ENCODE data around the gene DLG1.

DLG1 gene

DNA sequence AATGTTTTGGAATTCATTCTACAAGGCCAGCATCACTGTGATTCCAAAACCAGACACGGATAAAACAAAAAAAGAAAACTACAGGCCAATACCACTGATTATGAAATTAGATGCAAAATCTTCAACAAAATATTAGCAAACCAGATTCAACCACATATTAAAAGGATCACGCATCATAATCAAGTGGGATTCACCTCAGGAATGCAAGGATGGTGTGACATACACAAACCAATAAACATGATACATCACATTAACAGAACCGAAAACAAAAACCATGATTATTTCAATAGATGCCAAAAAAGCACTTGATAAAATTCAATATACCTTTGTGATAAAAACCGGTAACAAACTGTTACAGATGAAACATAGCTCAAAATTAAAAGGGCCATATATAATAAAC, 48.9 kb downstream of the DLG1 start:
- no peak overlapping the region for H3K27ac ChIP-seq (ENCODE audit: low read length)
- no CpG with 5 or more reads among the region's 4 CpGs for WGBS (ENCODE audit: insufficient coverage, insufficient read length)
- H3K9me3 ChIP-seq (ENCODE audit: control insufficient read depth, insufficient read depth, low read length) = no peaks in the 10 kb centered on the region
- no peaks in the 10 kb centered on the region for H3K27me3 ChIP-seq (ENCODE audit: control insufficient read depth, insufficient read depth, low read length)
- no peak overlapping the region for H3K4me3 ChIP-seq (ENCODE audit: low read length)
- no peak for DNase-seq (ENCODE audit: low read depth, low spot score)
- no peaks in the 10 kb centered on the region for H3K4me1 ChIP-seq (ENCODE audit: control insufficient read depth, insufficient read depth, low read length)
- no peaks in the 10 kb centered on the region; the same call in 1 of the 2 replicates for H3K36me3 ChIP-seq (ENCODE audit: control insufficient read depth, insufficient read depth, low read length)

GRCh38 chr3:197248341-197248740, 50.1 kb downstream of the DLG1 start:
- H3K27me3 ChIP-seq (ENCODE audit: control insufficient read depth, insufficient read depth, low read length) = no peaks in the 10 kb centered on the region
- H3K27ac ChIP-seq (ENCODE audit: low read length) = no peak overlapping the region
- H3K36me3 ChIP-seq (ENCODE audit: control insufficient read depth, insufficient read depth, low read length) = no peaks in the 10 kb centered on the region; the same call in 1 of the 2 replicates
- no CpG with 5 or more reads among the region's 4 CpGs for WGBS (ENCODE audit: insufficient coverage, insufficient read length)
- no peak overlapping the region for H3K4me3 ChIP-seq (ENCODE audit: low read length)
- no peaks in the 10 kb centered on the region for H3K9me3 ChIP-seq (ENCODE audit: control insufficient read depth, insufficient read depth, low read length)
- H3K4me1 ChIP-seq (ENCODE audit: control insufficient read depth, insufficient read depth, low read length) = no peaks in the 10 kb centered on the region
- no peak for DNase-seq (ENCODE audit: low read depth, low spot score)

- no peak overlapping the region for H3K4me3 ChIP-seq (ENCODE audit: low read length)
- H3K27ac ChIP-seq (ENCODE audit: low read length) = no peak overlapping the region
- no peaks in the 10 kb centered on the region; the same call in 1 of the 2 replicates for H3K36me3 ChIP-seq (ENCODE audit: control insufficient read depth, insufficient read depth, low read length)
- no peaks in the 10 kb centered on the region for H3K27me3 ChIP-seq (ENCODE audit: control insufficient read depth, insufficient read depth, low read length)
- no peaks in the 10 kb centered on the region for H3K4me1 ChIP-seq (ENCODE audit: control insufficient read depth, insufficient read depth, low read length)
- WGBS (ENCODE audit: insufficient coverage, insufficient read length) = no CpG with 5 or more reads among the region's 3 CpGs
- DNase-seq (ENCODE audit: low read depth, low spot score) = no peak
- H3K9me3 ChIP-seq (ENCODE audit: control insufficient read depth, insufficient read depth, low read length) = peaks cover 2% of the 10 kb centered on the region; the same call in 1 of the 2 replicates
These were observed 53.7 kb downstream of the DLG1 start for GRCh38 chr3:197244751-197245150.

DNA sequence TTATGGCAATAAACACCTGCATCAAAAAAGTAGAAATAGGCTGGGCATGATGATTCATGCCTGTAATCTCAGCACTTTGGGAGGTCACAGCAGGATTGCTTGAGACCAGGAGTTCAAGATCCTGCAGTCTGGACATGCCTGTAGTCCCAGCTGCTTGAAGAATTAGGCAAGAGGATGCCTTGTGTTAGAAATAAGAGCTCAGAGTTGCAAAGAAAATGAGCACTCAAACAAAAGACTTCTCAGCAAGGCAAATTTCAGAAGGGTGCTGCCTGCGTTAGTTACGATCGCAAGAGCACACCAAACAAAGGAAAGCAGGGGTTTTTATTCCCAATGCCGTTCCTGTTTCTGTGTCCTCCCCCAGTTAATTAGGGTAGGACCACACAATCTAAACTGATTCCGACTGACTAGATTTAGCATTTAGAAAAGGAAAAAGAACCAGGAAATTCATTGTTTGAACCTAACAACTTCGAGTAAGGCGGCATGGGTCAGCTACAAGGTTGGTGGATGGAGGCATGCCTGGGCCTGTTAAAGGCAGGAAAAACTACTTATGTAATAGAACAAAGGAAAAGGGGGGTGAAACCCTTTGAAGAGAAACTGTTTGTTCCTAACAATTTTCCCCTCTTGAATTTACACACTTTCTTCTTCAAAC, 55.5 kb downstream of the DLG1 start:
- WGBS (ENCODE audit: insufficient coverage, insufficient read length) = no CpG with 5 or more reads among the region's 7 CpGs
- Histone ChIP-seq H3K4me3 (ENCODE audit: low read length) (no peak overlapping the region), H3K9me3 (ENCODE audit: control insufficient read depth, insufficient read depth, low read length) (peaks cover 2% of the 10 kb centered on the region; the same call in 1 of the 2 replicates), H3K27ac (ENCODE audit: low read length) (no peak overlapping the region), H3K4me1 (ENCODE audit: control insufficient read depth, insufficient read depth, low read length) (no peaks in the 10 kb centered on the region), H3K36me3 (ENCODE audit: control insufficient read depth, insufficient read depth, low read length) (no peaks in the 10 kb centered on the region; the same call in 1 of the 2 replicates), H3K27me3 (ENCODE audit: control insufficient read depth, insufficient read depth, low read length) (no peaks in the 10 kb centered on the region)
- no peak for DNase-seq (ENCODE audit: low read depth, low spot score)

DNA sequence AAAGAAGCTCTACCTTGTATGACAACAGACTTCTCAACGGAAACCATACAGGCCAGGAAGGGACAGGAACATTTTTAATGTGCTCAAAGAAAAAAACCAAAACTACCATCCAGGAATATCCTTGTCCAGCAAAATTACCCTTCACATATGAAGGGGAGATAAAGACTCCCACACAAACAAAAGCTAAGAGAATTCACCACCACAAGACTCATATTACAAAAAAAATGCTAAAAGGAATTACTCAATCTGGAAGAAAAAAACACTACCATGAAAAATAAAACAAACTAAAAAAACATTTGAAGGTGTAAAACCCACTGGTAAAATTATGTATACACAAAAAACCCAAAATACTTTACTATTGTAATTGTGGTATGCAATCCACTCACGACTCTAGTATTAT, 57.2 kb downstream of the DLG1 start:
- Histone ChIP-seq H3K9me3 (ENCODE audit: control insufficient read depth, insufficient read depth, low read length) (peaks cover 2% of the 10 kb centered on the region; the same call in 1 of the 2 replicates), H3K4me3 (ENCODE audit: low read length) (no peak overlapping the region), H3K4me1 (ENCODE audit: control insufficient read depth, insufficient read depth, low read length) (no peaks in the 10 kb centered on the region), H3K27ac (ENCODE audit: low read length) (no peak overlapping the region), H3K27me3 (ENCODE audit: control insufficient read depth, insufficient read depth, low read length) (no peaks in the 10 kb centered on the region), H3K36me3 (ENCODE audit: control insufficient read depth, insufficient read depth, low read length) (no peaks in the 10 kb centered on the region; the same call in 1 of the 2 replicates)
- DNase-seq (ENCODE audit: low read depth, low spot score) = no peak
- WGBS (ENCODE audit: insufficient coverage, insufficient read length) = no CpG with 5 or more reads among the region's 2 CpGs

DNA sequence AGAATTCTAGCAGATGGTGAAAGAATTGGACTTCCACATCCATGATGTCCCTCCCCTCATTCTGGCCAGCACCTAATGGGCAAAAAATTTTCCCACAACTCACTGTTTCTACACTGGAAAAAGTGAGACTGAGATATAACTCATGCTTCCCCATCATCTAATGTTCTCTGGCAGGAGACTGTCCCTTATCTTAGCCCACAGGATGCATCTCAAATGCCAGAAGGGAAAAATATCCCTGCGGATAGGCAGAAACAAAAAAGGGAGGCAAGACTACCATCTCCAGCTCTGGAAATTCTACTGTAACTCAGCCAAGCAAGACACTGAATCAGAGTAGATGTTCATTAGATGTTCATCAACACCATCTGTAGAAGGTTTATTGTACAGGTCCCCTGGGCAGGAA, 58.6 kb downstream of the DLG1 start:
- DNase-seq (ENCODE audit: low read depth, low spot score) = no peak

GRCh38 chr3:197238842-197239241, 59.6 kb downstream of the DLG1 start:
- H3K4me3 ChIP-seq (ENCODE audit: low read length) = no peak overlapping the region
- H3K27ac ChIP-seq (ENCODE audit: low read length) = no peak overlapping the region
- DNase-seq (ENCODE audit: low read depth, low spot score) = no peak
- H3K9me3 ChIP-seq (ENCODE audit: control insufficient read depth, insufficient read depth, low read length) = peaks cover 2% of the 10 kb centered on the region; the same call in 1 of the 2 replicates
- H3K27me3 ChIP-seq (ENCODE audit: control insufficient read depth, insufficient read depth, low read length) = no peaks in the 10 kb centered on the region
- no peaks in the 10 kb centered on the region for H3K36me3 ChIP-seq (ENCODE audit: control insufficient read depth, insufficient read depth, low read length)
- H3K4me1 ChIP-seq (ENCODE audit: control insufficient read depth, insufficient read depth, low read length) = no peaks in the 10 kb centered on the region
- WGBS (ENCODE audit: insufficient coverage, insufficient read length) = no CpG with 5 or more reads among the region's 1 CpG

More for the DNA sequence above, 58.6 kb downstream of the DLG1 start:
- no CpG with 5 or more reads among the region's 1 CpG for WGBS (ENCODE audit: insufficient coverage, insufficient read length)
- Histone ChIP-seq H3K27ac (ENCODE audit: low read length) (no peak overlapping the region), H3K9me3 (ENCODE audit: control insufficient read depth, insufficient read depth, low read length) (peaks cover 2% of the 10 kb centered on the region; the same call in 1 of the 2 replicates), H3K36me3 (ENCODE audit: control insufficient read depth, insufficient read depth, low read length) (no peaks in the 10 kb centered on the region; the same call in 1 of the 2 replicates), H3K4me3 (ENCODE audit: low read length) (no peak overlapping the region), H3K4me1 (ENCODE audit: control insufficient read depth, insufficient read depth, low read length) (no peaks in the 10 kb centered on the region), H3K27me3 (ENCODE audit: control insufficient read depth, insufficient read depth, low read length) (no peaks in the 10 kb centered on the region)

GRCh38 chr3:197237897-197238296, 60.5 kb downstream of the DLG1 start:
- no peak for DNase-seq (ENCODE audit: low read depth, low spot score)
- Histone ChIP-seq H3K27ac (ENCODE audit: low read length) (no peak overlapping the region), H3K36me3 (ENCODE audit: control insufficient read depth, insufficient read depth, low read length) (no peaks in the 10 kb centered on the region), H3K27me3 (ENCODE audit: control insufficient read depth, insufficient read depth, low read length) (no peaks in the 10 kb centered on the region), H3K4me3 (ENCODE audit: low read length) (no peak overlapping the region), H3K9me3 (ENCODE audit: control insufficient read depth, insufficient read depth, low read length) (no peaks in the 10 kb centered on the region), H3K4me1 (ENCODE audit: control insufficient read depth, insufficient read depth, low read length) (no peaks in the 10 kb centered on the region)
- no CpG with 5 or more reads among the region's 4 CpGs for WGBS (ENCODE audit: insufficient coverage, insufficient read length)

DNA sequence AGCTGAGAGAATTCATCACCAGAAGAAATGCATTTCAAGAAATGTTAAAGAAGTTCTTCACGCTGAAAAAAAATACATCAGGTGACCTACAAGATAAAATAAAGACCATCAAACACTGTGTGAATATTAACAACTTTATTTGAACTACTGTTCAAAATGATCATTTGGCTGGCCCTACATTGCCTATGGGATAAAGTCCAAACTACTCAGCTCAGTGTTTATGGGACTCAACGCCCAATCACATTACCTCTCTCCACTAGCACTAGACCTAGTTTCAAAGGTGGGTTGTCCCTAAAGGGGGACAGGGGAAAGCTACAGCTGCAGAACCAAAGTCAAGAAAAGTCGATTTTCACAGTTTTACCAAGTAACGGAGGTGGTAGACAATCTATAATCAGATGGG, 62.0 kb downstream of the DLG1 start:
- DNase-seq (ENCODE audit: low read depth, low spot score) = no peak
- Histone ChIP-seq H3K4me3 (ENCODE audit: low read length) (no peak overlapping the region), H3K4me1 (ENCODE audit: control insufficient read depth, insufficient read depth, low read length) (no peaks in the 10 kb centered on the region), H3K36me3 (ENCODE audit: control insufficient read depth, insufficient read depth, low read length) (no peaks in the 10 kb centered on the region), H3K27me3 (ENCODE audit: control insufficient read depth, insufficient read depth, low read length) (no peaks in the 10 kb centered on the region), H3K27ac (ENCODE audit: low read length) (no peak overlapping the region), H3K9me3 (ENCODE audit: control insufficient read depth, insufficient read depth, low read length) (no peaks in the 10 kb centered on the region)
- no CpG with 5 or more reads among the region's 4 CpGs for WGBS (ENCODE audit: insufficient coverage, insufficient read length)

GRCh38 chr3:197234947-197235914, 63.2 kb downstream of the DLG1 start:
- no peak for DNase-seq (ENCODE audit: low read depth, low spot score)

More at GRCh38 chr3:197234947-197235914, 63.2 kb downstream of the DLG1 start:
- Histone ChIP-seq H3K36me3 (ENCODE audit: control insufficient read depth, insufficient read depth, low read length) (no peaks in the 10 kb centered on the region), H3K4me3 (ENCODE audit: low read length) (no peak overlapping the region), H3K27me3 (ENCODE audit: control insufficient read depth, insufficient read depth, low read length) (no peaks in the 10 kb centered on the region), H3K27ac (ENCODE audit: low read length) (no peak overlapping the region), H3K4me1 (ENCODE audit: control insufficient read depth, insufficient read depth, low read length) (no peaks in the 10 kb centered on the region), H3K9me3 (ENCODE audit: control insufficient read depth, insufficient read depth, low read length) (no peaks in the 10 kb centered on the region)
- WGBS (ENCODE audit: insufficient coverage, insufficient read length) = no CpG with 5 or more reads among the region's 4 CpGs
